ENCODE data around the gene SLC3A2.
"Not testable (repeated sequence)": the region's sequence is repeated elsewhere in the genome, so short reads cannot be mapped to it uniquely, and the experiment has no call there.

The SLC3A2 gene

GRCh38 chr11:62931499-62932278, 51.0 kb downstream of the SLC3A2 start:
- no peak for DNase-seq (ENCODE audit: low read depth)

- DNase-seq (ENCODE audit: low read depth), result no peak
Observed at GRCh38 chr11:62933285-62933684, 52.6 kb downstream of the SLC3A2 start.

- DNase-seq (ENCODE audit: low read depth), result no peak
Observed at GRCh38 chr11:62933750-62934495, 53.2 kb downstream of the SLC3A2 start.

GRCh38 chr11:62934496-62934785, 53.7 kb downstream of the SLC3A2 start:
- no peak for DNase-seq (ENCODE audit: low read depth)

- DNase-seq (ENCODE audit: low read depth), result not testable (repeated sequence)
Observed at GRCh38 chr11:62937528-62937927, 56.8 kb downstream of the SLC3A2 start.
